GM18951 (cell line): ENCODE results near the gene WNT5B.

Experiments
- POLR2A ChIP-seq: IDR thresholded peaks from 4 replicates; pipeline ENCODE4 v1.6.1; 2011; ENCODE audit warnings: mild to moderate bottlenecking; ENCODE audit not compliant: insufficient read length, insufficient read depth; ENCODE audit errors: extremely low read depth
- in situ Hi-C: fragments of 300-500 bp; cut with MboI; formaldehyde crosslinking; loops from one replicate; pipeline ENCODE4 v1.12.0; 2022; ENCODE audit warnings: low sequenced_read_pairs, mixed read lengths, inconsistent platforms; ENCODE audit not compliant: unreplicated experiment

Gene WNT5B

GRCh38 chr12:1605129-1606020 is 23.7 kb upstream of the WNT5B start:
- TF ChIP-seq POLR2A = no peak
- in situ Hi-C loops = no loop called here

DNA sequence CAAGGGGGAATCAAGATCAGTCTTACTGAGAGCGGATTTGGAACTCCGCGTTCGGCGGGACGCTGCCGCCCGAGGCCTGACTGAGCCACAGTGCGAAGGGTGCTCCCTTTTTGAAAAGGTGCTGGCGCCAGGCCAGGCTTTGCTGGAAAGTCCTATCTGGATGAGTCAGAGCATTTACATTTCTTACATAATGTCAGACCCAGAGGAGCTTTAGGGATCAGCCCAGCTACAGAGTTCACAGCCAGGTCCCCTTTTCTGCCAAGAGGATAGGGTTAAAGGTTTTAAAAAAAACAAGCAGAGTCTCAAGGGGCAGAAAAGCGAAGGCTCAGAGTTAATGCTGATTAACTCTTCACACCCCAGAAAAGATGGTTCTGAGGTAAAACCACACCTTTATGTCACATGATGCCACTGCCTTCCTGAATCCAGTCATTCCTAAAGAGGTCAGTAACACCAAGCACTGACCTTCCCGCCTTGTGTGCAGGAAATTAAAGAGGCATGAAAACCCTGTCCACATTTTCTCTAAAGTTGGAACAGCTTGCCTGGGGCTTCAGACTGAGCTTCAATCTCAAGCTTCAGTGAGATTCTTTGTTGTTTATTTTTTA is 22.9 kb upstream of the WNT5B start:
- peak; percentile 42 for TF ChIP-seq POLR2A
- in situ Hi-C loops = no loop called here

DNA sequence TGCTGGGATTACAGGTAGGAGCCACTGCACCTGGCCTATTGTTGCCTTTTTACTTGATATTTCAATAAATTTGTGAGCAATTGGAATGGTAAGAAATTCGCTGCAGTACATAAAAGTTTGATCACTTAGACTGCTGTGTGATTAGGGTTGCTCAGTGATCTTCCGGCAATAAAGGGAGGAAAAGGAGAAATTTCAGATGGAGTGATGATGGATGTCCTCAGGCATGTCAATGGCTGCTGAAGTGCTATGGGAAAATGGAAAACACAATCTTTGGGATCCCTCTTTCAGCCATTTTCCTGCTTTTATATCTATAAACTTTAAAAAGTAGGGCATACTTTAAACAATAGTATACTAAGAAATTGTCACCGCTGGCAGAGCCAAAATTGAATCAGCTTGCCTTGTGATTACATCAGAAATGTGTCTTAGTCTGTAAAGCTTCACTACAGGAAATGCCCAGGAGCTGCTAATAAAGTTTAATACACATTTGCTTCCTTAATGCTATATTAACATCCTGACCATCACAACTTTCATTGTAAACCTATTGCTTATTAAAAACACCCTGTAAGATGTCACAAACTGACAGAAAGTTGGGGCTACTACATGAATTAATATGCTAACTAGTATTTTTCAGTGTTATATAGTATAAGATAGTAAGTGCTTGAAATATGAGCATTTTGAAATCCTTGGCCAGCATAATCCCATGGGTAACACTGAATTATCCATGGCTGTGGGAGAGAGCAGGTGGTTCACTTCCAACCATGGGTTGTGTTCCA is 20.9 kb upstream of the WNT5B start:
- TF ChIP-seq POLR2A = no peak
- in situ Hi-C loops = no loop called here

DNA sequence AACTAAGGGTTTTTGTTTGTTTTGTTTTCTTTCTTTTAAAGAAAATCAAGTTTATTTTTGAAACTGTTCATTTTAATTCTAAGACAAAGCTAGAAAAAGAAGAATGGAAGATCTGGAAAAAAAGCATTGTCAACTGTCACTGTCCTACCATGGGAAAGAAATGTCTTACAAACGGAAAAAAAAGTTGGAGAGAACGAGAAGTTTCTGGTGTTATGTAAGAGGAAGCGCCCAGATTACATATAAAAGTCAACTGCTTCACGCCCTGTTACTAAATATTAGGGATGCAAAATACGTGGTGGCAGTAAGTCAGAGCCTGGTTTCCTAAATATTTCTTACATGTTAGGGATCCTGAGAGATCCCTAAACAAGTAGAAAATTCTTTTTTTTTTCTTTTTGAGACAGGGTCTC is 20.3 kb upstream of the WNT5B start:
- in situ Hi-C loops = no loop called here
- no peak for TF ChIP-seq POLR2A

DNA sequence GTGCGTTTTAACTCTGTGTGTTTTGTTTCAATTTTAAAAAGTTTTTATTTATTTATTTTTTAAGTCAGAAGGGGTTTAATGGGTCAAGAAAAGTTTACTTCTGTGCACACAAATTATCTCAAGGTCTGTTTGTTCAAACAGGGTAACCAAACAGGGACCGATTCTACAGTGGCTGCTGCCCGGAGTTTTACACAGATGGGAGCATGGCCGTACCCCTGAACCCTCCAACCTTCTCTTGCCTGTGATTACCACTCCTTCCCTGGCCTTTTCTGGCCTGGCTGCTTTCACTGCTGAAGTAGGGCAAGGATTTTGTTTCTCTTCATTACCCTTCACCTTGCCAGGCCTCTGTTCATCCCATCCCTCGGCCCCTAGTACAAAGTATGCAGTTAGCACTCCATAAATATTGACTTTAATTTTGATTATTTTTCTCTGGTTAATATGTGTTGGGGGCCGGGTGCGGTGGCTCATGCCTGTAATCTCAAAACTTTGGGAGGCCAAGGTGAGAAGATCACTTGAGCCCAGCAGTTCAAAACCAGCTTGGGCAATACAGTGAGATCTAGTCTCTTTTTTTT is 18.9 kb upstream of the WNT5B start:
- TF ChIP-seq POLR2A = no peak
- in situ Hi-C loops = no loop called here

GRCh38 chr12:1611803-1612572 is 17.0 kb upstream of the WNT5B start:
- in situ Hi-C loops = no loop called here

DNA sequence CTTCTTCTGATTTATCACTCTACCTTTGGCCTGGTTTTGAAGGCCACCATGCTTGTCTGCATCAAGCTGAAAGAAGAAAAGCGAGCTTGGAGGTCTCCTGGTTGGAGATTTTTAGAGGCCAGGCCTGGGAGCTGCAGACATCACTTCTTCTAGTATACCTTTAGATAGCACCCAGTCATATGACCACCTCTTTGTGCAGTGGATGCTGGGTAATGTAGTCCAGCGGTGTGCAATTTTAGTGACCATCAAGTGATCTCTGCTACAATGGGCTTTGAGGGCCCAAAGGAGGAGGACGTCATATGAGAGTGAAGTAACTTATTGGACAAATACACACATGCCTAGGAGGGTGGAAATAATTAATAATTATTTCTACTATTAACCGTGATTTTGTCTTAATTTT is 15.2 kb upstream of the WNT5B start:
- in situ Hi-C loops = no loop called here
- TF ChIP-seq POLR2A = no peak

More at GRCh38 chr12:1611803-1612572, 17.0 kb upstream of the WNT5B start:
- TF ChIP-seq POLR2A = no peak

DNA sequence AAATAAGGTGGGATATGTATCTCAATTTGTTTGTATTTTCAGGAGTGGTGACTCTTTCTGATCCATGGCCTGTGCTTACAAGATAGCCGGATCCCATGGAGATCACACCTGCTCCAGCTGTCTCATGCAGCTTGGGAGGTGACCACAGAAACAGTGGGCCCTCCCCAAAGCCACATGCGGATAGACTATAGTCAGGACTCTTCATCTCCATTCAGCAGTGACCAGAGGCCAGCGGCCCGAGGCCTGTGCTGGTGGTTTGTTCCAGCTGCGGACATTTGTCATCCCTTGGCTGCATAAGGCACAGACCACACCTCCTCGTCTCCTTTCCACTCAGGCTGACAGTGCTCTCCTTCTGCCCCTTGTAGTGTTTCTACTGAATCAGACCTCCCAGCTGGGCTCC is 14.7 kb upstream of the WNT5B start:
- in situ Hi-C loops = no loop called here
- TF ChIP-seq POLR2A = no peak

- TF ChIP-seq POLR2A = no peak
- in situ Hi-C loops = no loop called here
These were observed 12.6 kb upstream of the WNT5B start for GRCh38 chr12:1616233-1617066.

DNA sequence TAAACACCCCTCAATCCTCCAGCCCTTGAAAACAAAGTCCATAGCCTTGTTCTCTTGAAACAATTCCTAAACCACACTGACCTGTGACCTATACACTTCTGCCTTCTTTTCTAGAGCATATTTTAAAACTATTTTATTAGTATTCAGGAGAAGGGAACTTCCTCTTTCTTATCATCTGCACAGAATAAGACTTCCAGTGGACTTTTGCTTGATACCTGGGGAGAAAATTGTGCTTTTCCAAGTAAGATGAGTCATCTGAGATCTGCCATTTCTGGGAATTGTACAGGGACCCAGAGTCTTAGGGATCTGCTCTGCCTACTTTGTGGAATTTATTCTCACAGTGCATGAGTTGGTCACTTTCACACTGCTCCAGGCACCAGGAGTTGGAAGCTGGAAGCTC is 10.5 kb upstream of the WNT5B start:
- no peak for TF ChIP-seq POLR2A
- in situ Hi-C loops = no loop called here

GRCh38 chr12:1619159-1619558 is 9.9 kb upstream of the WNT5B start:
- in situ Hi-C loops = no loop called here
- TF ChIP-seq POLR2A = no peak

DNA sequence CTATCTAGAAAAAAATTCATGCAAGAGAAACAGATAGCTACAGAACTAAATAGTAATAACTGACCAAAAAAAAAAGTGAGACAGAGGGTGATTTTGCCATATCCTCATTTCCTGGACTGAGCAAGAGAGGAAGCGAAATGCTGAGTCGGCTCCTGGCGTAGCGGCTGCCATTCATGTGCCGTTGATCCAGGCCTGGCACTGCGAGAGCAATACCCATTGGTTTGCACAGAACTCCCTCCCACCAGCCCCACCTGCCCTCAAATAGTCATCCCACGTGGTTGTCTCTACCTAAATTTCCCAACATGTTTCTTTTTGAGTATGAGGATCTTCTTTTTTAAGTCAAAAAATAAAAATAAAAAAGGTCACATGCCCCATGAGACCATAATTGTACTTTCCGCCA is 9.4 kb upstream of the WNT5B start:
- no peak for TF ChIP-seq POLR2A
- in situ Hi-C loops = no loop called here
